Inflammatory macrophage (primary cell): ENCODE results near the gene OBP2A.

Source experiments
- DNase-seq, 2 donors: peaks; one replicate each; pipeline ENCODE4 v3.0.0-alpha.2; 2020 to 2022

OBP2A gene

DNA sequence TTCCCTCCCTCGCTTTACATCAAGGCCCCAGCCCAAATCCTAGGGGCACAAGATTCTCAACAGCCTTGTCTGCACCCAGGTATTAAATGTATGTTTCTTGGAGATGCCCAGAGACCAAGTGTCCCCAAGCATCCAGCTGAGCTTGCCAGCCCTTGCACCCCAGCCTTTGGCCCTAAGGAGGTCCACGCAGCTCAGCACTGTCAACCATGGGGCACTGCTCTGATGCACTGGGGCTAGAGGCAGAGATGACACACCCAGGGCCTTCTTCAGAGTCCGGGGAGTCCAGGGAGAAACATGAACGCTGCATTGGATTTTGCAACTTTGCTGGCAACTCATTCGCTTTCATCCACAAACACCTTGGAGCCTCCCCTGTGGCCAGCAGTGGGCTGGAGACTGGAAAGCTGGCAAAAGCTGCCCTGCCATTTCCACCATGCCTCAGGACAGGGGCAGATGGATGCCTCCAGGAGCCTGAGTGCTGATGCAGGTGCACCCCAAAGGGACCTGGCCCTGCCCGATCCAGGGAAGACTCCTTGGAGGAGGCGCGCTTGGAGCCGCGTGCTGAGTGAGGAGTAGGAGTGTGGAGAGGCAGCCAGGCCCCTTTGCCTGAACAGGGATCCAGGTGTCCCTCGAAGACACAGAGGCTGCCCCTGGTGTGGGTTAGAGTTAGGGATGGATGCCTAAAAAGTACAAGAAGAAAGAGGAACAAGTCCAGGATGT lies 34.9 kb downstream of the OBP2A start:
- no peak for DNase-seq

DNA sequence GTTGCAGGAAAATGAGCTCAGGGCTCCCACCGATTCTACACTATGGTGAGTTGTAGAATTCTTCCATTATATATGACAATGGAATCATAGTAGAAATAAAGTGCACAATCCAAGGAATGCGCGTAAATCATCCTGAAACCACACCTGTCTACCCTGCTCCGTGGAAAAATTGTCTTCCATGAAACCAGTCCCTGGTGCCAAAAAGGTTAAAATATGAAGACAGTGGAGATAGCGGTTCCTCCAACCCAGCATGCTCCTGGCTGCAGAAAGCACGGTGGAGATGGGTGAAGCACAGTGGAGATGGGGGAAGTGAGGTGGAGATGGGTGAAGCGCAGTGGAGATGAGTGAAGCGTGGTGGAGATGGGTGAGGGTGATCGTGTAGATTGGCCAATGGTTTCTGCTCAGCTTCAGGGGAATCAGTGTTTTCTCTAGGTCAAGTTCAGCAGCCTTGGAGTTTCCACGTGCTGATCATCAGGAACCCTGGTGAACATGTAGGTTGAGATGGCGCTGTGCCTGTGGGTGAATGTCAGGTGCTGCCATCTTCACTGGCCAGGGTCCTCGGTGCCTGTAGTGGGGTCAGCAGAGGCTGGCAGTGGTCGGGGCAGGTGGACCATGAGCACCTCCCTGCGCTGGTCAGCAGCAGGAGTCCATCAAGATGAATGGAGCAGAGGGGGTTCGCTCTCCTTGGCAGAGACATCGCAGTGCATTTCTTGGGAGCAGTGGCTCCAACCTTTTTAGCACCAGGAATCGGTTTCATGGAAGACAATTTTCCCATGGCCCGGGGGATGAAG lies 35.9 kb downstream of the OBP2A start:
- no peak for DNase-seq

- no peak for DNase-seq
Measured at GRCh38 chr9:135582541-135582940, 36.6 kb downstream of the OBP2A start.

GRCh38 chr9:135582966-135583687 lies 37.2 kb downstream of the OBP2A start:
- DNase-seq, result no peak

DNA sequence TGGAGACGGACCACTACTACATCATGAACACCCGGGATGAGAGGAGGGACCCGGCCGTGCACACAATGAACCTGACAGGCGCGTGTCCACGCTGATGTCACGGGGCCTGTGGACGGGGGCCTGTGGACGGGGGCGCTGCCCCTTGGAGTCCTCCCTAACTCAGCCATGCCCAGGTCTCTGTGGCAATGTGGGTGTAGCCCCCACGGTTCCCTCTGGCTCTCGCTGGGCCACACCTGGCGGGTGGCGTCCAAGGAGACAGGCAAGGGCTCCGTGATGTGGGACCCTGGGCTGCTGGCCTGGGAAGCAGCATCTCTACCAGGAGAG lies 37.7 kb downstream of the OBP2A start:
- no peak for DNase-seq

DNA sequence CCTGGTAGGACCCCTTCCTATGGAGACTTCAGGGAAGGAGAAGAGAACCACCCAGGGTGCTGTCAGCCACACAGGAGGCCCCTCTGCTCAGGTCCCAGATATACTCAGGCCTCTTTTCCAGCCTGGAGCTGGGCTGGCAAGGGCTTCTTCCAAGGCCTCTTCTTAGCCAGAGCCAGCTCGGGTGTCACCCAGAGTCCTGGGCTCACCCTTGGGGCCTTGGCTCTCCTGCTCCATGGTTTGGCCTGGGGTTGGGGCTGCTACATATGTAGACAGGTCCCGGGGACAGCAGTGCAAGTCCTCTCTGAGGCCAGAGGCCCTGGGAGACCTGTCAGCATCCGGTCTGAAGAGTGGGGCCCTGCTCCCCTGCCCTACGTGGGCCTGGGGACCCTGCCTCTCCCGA lies 38.4 kb downstream of the OBP2A start:
- DNase-seq, result no peak

- no peak for DNase-seq
Measured at GRCh38 chr9:135584934-135585333, 39.0 kb downstream of the OBP2A start.

GRCh38 chr9:135586601-135587109 lies 40.7 kb downstream of the OBP2A start:
- DNase-seq, result no peak

DNA sequence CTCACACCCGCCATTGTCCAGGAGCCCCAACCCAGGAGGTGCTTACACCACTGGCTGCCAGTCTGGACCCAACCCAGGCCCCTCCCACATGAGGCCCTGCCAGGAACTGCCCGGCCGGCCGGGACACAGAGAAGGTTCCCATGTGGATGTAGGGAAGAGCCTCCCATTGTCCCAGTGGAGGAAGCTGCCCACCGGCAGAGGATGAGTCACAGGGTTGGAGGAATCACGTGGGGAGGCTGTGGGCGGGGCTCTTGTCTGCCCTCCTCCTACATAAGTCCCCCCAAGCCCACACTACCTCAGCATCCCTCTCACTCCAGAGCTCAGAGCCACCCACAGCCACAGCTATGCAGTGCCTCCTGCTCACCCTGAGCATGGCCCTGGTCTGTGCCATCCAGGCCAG lies 41.7 kb downstream of the OBP2A start:
- no peak for DNase-seq

- DNase-seq, result no peak
Measured at GRCh38 chr9:135588371-135588770, 42.4 kb downstream of the OBP2A start.

DNA sequence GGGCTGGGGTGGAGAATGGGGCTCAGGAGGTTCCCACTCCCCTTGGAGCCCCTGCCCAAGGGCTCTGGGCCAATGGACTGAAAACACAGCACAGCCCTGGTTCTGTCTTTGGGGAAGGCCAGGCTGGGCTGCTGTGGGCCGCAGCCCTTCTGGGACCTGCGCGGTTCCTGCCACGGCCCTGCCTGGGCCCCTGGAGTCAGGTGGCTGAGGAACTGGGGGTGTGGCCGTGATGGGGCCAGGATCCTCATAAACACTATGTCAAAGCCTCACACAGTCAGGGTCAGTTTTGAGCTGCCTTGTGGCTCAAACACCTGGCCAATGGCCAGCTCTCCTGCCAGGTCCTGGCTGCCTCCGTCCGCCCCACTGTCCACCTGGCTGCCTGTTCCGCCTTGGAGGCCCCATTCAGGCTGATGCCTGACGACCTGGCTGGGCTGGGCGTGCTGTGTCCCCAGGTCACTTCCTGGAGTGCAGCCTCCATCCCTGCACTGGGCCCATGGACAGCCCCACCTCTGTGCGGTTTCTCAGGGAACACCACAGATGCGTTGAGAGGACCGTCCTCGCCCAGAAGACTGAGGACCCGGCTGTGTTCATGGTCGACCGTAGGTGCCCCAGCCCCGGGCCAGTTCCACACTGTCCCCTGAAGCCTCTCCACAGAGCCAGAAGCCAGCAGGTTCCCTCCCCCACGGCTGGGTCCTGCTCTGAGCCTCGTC lies 43.1 kb downstream of the OBP2A start:
- no peak for DNase-seq

DNA sequence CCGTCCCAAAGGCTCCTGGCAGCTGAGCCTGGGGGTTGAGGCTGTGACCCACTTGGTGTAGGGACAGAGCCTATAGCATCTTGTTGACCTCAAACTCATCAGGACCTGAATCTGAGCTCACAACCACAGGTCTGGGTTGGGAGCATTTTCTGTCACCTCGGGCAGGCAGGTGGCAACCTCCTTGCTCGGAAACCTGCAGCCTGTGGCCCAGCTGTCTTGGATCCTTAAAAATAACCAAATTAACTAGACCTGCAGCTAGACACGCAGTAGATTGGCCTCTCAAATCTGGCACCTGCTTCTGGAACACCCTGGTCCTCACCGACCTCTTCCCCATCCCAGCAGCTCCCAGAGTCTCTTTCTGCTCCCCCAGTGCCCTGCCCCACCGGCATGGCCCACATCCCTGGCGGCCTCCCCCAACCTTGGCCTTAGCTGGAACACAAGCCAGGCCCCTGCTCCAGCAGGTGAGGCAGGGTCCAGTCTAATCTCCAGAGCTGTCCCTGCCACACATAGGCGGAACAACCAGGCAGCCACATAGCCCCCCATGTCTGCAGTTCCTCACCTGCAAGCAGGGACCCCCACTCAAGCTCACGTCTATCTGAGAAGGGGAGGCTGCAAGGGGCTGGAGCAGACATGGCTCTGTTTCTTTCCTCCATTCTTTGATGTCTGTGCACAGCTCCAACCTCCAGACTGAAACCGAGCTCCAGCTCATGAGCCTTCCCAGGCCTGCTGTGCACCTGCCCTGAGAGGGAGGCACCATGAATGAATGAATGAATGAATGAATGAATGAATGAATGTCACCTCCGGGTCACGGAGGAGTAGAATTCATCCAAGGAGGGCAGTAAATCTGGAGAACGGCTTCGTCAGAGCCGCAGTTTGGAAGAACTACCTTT lies 43.9 kb downstream of the OBP2A start:
- DNase-seq, result no peak

DNA sequence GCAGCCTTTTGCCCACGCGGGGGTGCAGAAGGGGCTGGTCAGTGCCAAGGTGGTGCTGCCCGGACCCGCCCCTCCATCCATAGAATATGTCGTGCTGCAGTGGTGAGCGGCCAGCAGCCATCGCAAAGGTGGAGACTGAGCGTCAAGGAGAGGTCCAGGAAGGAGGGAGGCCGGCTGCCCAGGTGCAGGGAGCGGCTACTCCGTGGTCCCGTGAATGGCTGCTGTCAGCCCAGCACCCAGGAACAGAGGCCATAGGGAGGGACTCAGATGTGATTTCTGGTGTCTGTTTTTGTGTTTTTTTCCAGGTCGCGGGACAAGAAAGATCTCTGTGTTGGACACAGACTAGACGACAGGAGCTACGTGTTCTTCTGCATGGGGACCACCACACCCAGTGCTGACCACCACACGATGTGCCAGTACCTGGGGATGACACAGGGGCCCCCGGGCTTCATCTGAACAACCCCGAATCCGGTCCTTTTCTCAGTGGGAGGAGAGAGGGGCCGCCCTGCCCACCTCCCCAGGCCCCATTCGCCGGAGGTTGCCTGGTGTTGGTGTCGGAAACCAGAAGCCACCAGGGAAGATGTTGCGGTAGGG lies 44.7 kb downstream of the OBP2A start:
- DNase-seq, result no peak

GRCh38 chr9:135591506-135592330 lies 45.8 kb downstream of the OBP2A start:
- DNase-seq, result no peak

DNA sequence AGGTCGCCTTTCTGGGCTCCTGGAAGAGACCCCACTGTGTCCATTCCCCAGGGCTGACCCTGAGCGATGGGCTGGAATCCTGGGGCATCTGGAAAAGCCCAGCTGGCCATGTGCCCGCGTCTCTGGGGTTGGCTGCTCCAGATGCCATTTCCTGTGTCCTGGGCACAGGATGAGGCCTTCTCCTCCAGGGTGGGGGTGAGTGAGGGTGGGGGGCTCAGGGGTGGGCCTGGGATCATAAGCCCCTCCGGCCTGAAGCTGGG lies 46.3 kb downstream of the OBP2A start:
- DNase-seq, result no peak

DNA sequence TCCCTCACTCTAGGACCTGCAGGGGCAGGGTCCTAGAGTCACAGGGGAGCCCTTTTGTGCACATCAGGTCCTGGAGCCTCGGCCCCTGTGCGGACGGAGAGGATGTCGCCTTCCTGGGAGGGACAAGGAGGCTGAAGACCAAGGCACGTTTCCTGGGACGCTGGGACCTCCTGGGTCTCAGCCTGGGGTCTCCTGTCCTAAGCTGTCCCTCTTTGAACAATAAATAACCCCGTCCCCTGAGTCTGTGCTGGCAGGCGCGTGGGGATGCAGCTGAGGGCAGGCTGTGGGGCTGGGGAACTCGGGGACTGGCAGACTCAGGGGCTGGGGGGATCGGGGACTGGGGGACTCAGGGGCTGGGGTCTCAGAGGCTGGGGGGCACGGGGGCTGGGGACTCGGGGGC lies 46.7 kb downstream of the OBP2A start:
- DNase-seq, result no peak

DNA sequence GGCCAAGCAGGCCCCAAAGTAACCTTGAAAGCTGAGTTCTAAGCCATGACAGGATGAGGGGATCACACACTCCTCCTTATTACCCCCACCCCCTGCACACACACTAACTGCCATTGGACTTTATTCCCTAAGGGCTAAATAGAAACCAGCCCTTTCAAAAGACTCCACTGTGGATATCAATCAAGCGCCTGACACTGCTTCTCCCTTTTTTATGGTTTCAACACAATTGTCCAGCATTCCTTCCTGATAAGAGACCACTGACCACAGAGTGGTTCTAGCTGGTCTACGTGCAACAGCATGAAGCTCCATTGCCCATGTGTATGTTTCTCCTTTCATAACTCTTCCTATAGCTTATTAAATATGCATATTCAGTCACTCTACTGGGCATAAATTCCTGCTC lies 50.3 kb downstream of the OBP2A start:
- no peak for DNase-seq
